OCI-LY3 (cell line): ENCODE data around the gene HAP1.

ENCODE experiments used
- H2AFZ ChIP-seq: fragments of 200-600, 300-600 bp; shearing (Covaris generic); 2 replicates; pipeline ENCODE4 v1.6.0; 2014; ENCODE audit warnings: antibody characterized with exemption, low read depth, low read length
- H3K27ac ChIP-seq: fragments of 200-600, 300-600 bp; sonication (generic); 2 replicates; pipeline ENCODE4 v1.5.1; 2014; ENCODE audit warnings: mild to moderate bottlenecking, low read length, moderate library complexity, mixed read lengths
- H3K27me3 ChIP-seq: fragments of 200-600, 300-600 bp; sonication (generic); 2 replicates; pipeline ENCODE4 v1.6.1; 2014; ENCODE audit warnings: low read depth, low read length, mixed read lengths
- H3K36me3 ChIP-seq: fragments of 200-600, 300-600 bp; sonication (generic); replicated peaks from 2 replicates; pipeline ENCODE3; 2014; ENCODE audit warnings: low read depth, low read length, mixed read lengths
- H3K4me1 ChIP-seq: fragments of 300-600, 200-600 bp; sonication (generic); 2 replicates; pipeline ENCODE4 v1.6.1; 2014; ENCODE audit warnings: low read length, mixed read lengths
- H3K4me2 ChIP-seq: fragments of 200-600, 300-600 bp; sonication (generic); 2 replicates; pipeline ENCODE4 v1.6.1; 2014; ENCODE audit warnings: low read length, mixed read lengths
- H3K4me3 ChIP-seq: fragments of 300-600, 200-600 bp; sonication (generic); 2 replicates; pipeline ENCODE4 v1.5.1; 2014; ENCODE audit warnings: antibody characterized with exemption, mild to moderate bottlenecking, low read length, moderate library complexity
- H3K79me2 ChIP-seq: fragments of 300-600, 200-600 bp; shearing (Covaris generic); 2 replicates; pipeline ENCODE4 v1.6.1; 2014; ENCODE audit warnings: mild to moderate bottlenecking, low read length, mixed read lengths
- H3K9ac ChIP-seq: fragments of 300-600, 200-600 bp; shearing (Covaris generic); 2 replicates; pipeline ENCODE4 v1.6.0; 2014; ENCODE audit warnings: mild to moderate bottlenecking, low read length, moderate library complexity
- H3K9me3 ChIP-seq: fragments of 200-600, 300-600 bp; shearing (Covaris generic); 2 replicates; pipeline ENCODE4 v1.6.1; 2014; ENCODE audit warnings: low read length, mixed read lengths; ENCODE audit not compliant: insufficient read depth
- H4K20me1 ChIP-seq: fragments of 200-600, 300-600 bp; sonication (generic); 2 replicates; pipeline ENCODE4 v1.6.1; 2016; ENCODE audit warnings: low read length, mixed read lengths; ENCODE audit not compliant: insufficient read depth
- EZH2phosphoT487 ChIP-seq: fragments of 200-600 bp; shearing (Covaris generic); IDR thresholded peaks from 2 replicates; pipeline ENCODE4 v1.6.1; 2018; ENCODE audit warnings: antibody characterized with exemption, mixed run types, low read depth
- TF ChIP-seq, protein P1 (sequence below): fragments of 200-600, 300-600 bp; sonication (generic); IDR thresholded peaks from 2 replicates; pipeline ENCODE4 v1.5.1; 2014; ENCODE audit warnings: antibody characterized with exemption, low read length, low read depth

The HAP1 gene

DNA sequence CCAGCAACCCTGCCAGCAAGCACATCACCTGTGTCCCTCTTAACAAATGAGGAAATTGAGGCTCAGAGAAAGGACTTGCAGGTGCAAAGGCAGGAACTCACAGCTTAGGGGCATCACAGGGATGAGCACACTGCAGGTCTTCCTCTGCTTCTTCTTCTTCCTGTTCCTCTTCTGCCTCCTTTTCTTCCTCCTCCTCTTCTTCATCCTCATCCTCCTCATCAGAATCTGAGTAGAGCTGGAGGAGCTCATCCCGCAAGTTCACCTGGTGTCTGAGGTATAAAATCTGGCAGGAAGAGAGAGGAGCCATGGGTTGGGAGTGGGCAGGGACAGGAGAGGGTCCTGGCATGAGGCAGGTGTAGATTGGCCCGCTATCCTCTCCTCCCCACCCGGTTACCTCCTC, 2.6 kb downstream of the HAP1 start:
- no peak overlapping the region for H2AFZ ChIP-seq
- no peak overlapping the region for H3K4me3 ChIP-seq
- H3K27me3 ChIP-seq: peaks cover 20% of the 10 kb centered on the region

DNA sequence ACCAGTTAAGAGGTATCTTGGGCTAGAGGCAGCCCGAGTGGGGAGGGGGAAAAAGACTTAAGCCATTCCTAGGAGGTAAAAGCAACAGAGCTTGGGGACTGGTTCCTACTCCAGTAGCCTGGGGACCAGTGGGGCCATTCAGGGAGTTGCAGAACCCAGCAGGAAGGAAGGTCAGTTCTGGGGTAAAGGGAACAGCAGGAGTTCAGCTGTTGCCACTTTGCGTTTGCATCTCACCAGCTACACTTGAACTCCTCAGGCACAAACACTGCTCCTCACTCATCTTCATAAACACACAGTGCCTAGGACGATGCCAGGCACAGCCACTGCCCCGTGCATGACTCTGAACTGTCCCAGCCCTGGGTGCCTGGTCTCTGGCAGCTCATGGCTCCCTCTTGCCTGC, 4.0 kb downstream of the HAP1 start:
- TF ChIP-seq, protein P1, sequence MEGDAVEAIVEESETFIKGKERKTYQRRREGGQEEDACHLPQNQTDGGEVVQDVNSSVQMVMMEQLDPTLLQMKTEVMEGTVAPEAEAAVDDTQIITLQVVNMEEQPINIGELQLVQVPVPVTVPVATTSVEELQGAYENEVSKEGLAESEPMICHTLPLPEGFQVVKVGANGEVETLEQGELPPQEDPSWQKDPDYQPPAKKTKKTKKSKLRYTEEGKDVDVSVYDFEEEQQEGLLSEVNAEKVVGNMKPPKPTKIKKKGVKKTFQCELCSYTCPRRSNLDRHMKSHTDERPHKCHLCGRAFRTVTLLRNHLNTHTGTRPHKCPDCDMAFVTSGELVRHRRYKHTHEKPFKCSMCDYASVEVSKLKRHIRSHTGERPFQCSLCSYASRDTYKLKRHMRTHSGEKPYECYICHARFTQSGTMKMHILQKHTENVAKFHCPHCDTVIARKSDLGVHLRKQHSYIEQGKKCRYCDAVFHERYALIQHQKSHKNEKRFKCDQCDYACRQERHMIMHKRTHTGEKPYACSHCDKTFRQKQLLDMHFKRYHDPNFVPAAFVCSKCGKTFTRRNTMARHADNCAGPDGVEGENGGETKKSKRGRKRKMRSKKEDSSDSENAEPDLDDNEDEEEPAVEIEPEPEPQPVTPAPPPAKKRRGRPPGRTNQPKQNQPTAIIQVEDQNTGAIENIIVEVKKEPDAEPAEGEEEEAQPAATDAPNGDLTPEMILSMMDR: no peak
- TF ChIP-seq EZH2phosphoT487: no peak
- Histone ChIP-seq H3K4me2 (no peak overlapping the region), H3K36me3 (no peaks in the 10 kb centered on the region), H3K27me3 (peaks cover 20% of the 10 kb centered on the region), H3K4me3 (no peak overlapping the region), H3K9me3 (no peaks in the 10 kb centered on the region), H4K20me1 (no peaks in the 10 kb centered on the region), H3K4me1 (no peaks in the 10 kb centered on the region), H2AFZ (no peak overlapping the region), H3K79me2 (no peaks in the 10 kb centered on the region), H3K27ac (no peak overlapping the region), H3K9ac (no peak overlapping the region)

More for the DNA sequence above, 2.6 kb downstream of the HAP1 start:
- H3K4me1 ChIP-seq: no peaks in the 10 kb centered on the region
- no peak overlapping the region for H3K9ac ChIP-seq
- no peaks in the 10 kb centered on the region for H3K79me2 ChIP-seq
- H3K27ac ChIP-seq: no peak overlapping the region
- H3K4me2 ChIP-seq: no peak overlapping the region
- no peaks in the 10 kb centered on the region for H4K20me1 ChIP-seq
- H3K36me3 ChIP-seq: no peaks in the 10 kb centered on the region
- no peaks in the 10 kb centered on the region for H3K9me3 ChIP-seq
- TF ChIP-seq, protein P1: no peak
- no peak for TF ChIP-seq EZH2phosphoT487

DNA sequence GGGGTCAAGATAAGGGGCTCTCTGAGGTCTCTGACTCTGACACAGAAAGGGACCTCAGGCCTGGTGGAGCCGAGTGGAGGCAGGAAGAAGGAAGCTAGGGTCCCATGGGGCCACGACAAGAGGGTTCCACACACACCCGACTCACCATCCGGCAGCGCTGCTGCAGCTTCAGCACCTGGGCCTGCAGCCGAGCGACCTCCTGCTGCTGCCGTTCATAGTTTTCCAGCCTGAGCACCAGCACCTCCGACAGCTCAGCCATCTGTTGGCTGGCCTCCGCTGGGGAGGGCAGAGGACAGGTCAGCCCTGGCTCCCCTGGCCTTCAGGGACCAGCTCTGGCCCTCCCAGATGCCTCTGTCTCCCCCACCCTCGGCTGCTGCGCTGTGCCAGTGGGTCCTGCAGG, 6.4 kb downstream of the HAP1 start:
- TF ChIP-seq, protein P1: no peak
- no peak for TF ChIP-seq EZH2phosphoT487

DNA sequence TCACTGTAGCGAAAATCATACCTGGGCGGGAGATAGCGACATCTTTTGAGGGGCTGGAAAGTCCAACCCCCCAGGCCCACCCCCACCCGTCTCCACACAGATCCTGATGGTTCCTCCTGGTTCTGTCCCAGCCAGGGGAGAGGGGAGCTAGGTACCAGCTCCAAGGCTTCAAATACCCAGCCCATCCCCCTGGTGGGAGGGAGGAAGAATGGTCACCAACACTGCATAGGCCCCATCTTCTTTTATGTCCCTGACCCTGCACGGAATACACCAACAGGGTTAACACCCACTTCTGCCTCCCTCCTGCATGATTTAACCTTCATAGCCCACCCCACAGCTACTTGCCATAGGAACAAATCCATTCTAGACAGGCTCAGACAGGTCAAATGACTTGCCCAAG, 9.3 kb downstream of the HAP1 start:
- H3K27ac ChIP-seq: no peak overlapping the region
- no peak overlapping the region for H2AFZ ChIP-seq
- H3K36me3 ChIP-seq: no peaks in the 10 kb centered on the region
- no peaks in the 10 kb centered on the region for H3K79me2 ChIP-seq
- H3K9ac ChIP-seq: no peak overlapping the region
- no peaks in the 10 kb centered on the region for H4K20me1 ChIP-seq
- peaks cover 1% of the 10 kb centered on the region; the same call in 1 of the 2 replicates for H3K27me3 ChIP-seq
- H3K4me2 ChIP-seq: no peak overlapping the region
- TF ChIP-seq, protein P1: no peak
- TF ChIP-seq EZH2phosphoT487: no peak
- no peaks in the 10 kb centered on the region for H3K9me3 ChIP-seq
- no peaks in the 10 kb centered on the region for H3K4me1 ChIP-seq
- H3K4me3 ChIP-seq: no peak overlapping the region

More for the DNA sequence above, 6.4 kb downstream of the HAP1 start:
- no peaks in the 10 kb centered on the region for H3K79me2 ChIP-seq
- H2AFZ ChIP-seq: no peak overlapping the region
- no peaks in the 10 kb centered on the region for H3K4me1 ChIP-seq
- H3K27ac ChIP-seq: no peak overlapping the region
- no peaks in the 10 kb centered on the region for H3K36me3 ChIP-seq
- peaks cover 20% of the 10 kb centered on the region for H3K27me3 ChIP-seq
- H3K9ac ChIP-seq: no peak overlapping the region
- no peak overlapping the region for H3K4me2 ChIP-seq
- no peak overlapping the region for H3K4me3 ChIP-seq
- no peaks in the 10 kb centered on the region for H4K20me1 ChIP-seq
- no peaks in the 10 kb centered on the region for H3K9me3 ChIP-seq
